SK-N-SH treated with all-trans-retinoic acid at 6 μM for 48 hours (cell line): Measurements from ENCODE around the gene OXNAD1.
A peak's percentile ranks its signal among the peaks of the same experiment; 100 is the strongest.

Experiments
- ATAC-seq: fragments of 200-7000 bp; cut with Tn5 transposase; 3 replicates; pipeline ENCODE4 v1.9.1; 2020; ENCODE audit warnings: mild to moderate bottlenecking, moderate library complexity
- ARNTL ChIP-seq: fragments of 450-650 bp; formaldehyde crosslinking; IDR thresholded peaks from 2 replicates; pipeline ENCODE4 v1.5.0; 2020; ENCODE audit warnings: low read depth, mild to moderate bottlenecking, moderate library complexity, borderline replicate concordance
- BACH2 ChIP-seq: fragments of 250-450 bp; sonication (Bioruptor Pico); IDR thresholded peaks from 2 replicates; pipeline ENCODE4 v1.9.0; 2021; ENCODE audit warnings: mild to moderate bottlenecking, borderline replicate concordance
- CSDC2 ChIP-seq: fragments of 250-450 bp; sonication (Bioruptor Pico); IDR thresholded peaks from 2 replicates; pipeline ENCODE4 v1.5.0; 2020; ENCODE audit warnings: mild to moderate bottlenecking, moderate library complexity
- ESRRG ChIP-seq: fragments of 250-450 bp; sonication (Bioruptor Pico); IDR thresholded peaks from 2 replicates; pipeline ENCODE4 v1.6.1; 2021; ENCODE audit warnings: mild to moderate bottlenecking
- GLIS3 ChIP-seq: fragments of 250-450 bp; sonication (Bioruptor Pico); IDR thresholded peaks from 2 replicates; pipeline ENCODE4 v1.5.0; 2020; ENCODE audit warnings: mild to moderate bottlenecking, moderate library complexity
- ISL1 ChIP-seq: fragments of 250-450 bp; sonication (Bioruptor Pico); IDR thresholded peaks from 2 replicates; pipeline ENCODE4 v2.1.2; 2022; ENCODE audit warnings: mild to moderate bottlenecking, moderate library complexity
- OSR1 ChIP-seq: fragments of 250-450 bp; sonication (Bioruptor Pico); IDR thresholded peaks from 2 replicates; pipeline ENCODE4 v1.8.0; 2022; ENCODE audit warnings: moderate library complexity, mild to moderate bottlenecking, inconsistent platforms
- PPARA ChIP-seq: fragments of 250-450 bp; sonication (Bioruptor Pico); IDR thresholded peaks from 2 replicates; pipeline ENCODE4 v1.5.0; 2020; ENCODE audit warnings: mild to moderate bottlenecking, borderline replicate concordance
- SNAI2 ChIP-seq: fragments of 250-450 bp; sonication (Bioruptor Pico); IDR thresholded peaks from 2 replicates; pipeline ENCODE4 v1.5.0; 2020; ENCODE audit warnings: mild to moderate bottlenecking, moderate library complexity
- TCF4 ChIP-seq: fragments of 250-450 bp; sonication (Bioruptor Pico); IDR thresholded peaks from 2 replicates; pipeline ENCODE4 v1.8.0; 2021; ENCODE audit warnings: mild to moderate bottlenecking, moderate library complexity, borderline replicate concordance
- TOX ChIP-seq: fragments of 250-450 bp; sonication (Bioruptor Pico); IDR thresholded peaks from 2 replicates; pipeline ENCODE4 v1.8.0; 2021; ENCODE audit warnings: mild to moderate bottlenecking, moderate library complexity, borderline replicate concordance
- ZC3H10 ChIP-seq: fragments of 250-450 bp; sonication (Bioruptor Pico); IDR thresholded peaks from 2 replicates; pipeline ENCODE4 v1.5.1; 2021; ENCODE audit warnings: mild to moderate bottlenecking, moderate library complexity
- ZFP3 ChIP-seq: fragments of 250-450 bp; sonication (Bioruptor Pico); IDR thresholded peaks from 2 replicates; pipeline ENCODE4 v1.5.0; 2020; ENCODE audit warnings: mild to moderate bottlenecking, moderate library complexity
- ZFP30 ChIP-seq: fragments of 450-650 bp; formaldehyde crosslinking; IDR thresholded peaks from 2 replicates; pipeline ENCODE4 v1.5.0; 2022; ENCODE audit warnings: mild to moderate bottlenecking, moderate library complexity
- ZNF565 ChIP-seq: fragments of 450-650 bp; formaldehyde crosslinking; conservative IDR thresholded peaks from 2 replicates; pipeline ENCODE4 v1.5.0; 2020; ENCODE audit warnings: low read depth, mild to moderate bottlenecking, moderate library complexity
- ZNF70 ChIP-seq: fragments of 450-650 bp; formaldehyde crosslinking; IDR thresholded peaks from 2 replicates; pipeline ENCODE4 v1.5.0; 2020; ENCODE audit warnings: mild to moderate bottlenecking, moderate library complexity
- ZNF8 ChIP-seq: fragments of 450-650 bp; formaldehyde crosslinking; IDR thresholded peaks from 2 replicates; pipeline ENCODE4 v1.5.0; 2020; ENCODE audit warnings: mild to moderate bottlenecking, moderate library complexity
- TF ChIP-seq, protein P1 (sequence below): fragments of 250-450 bp; sonication (Bioruptor Pico); IDR thresholded peaks from 2 replicates; pipeline ENCODE4 v1.5.1; 2020; ENCODE audit warnings: low read depth, mild to moderate bottlenecking, moderate library complexity
- TF ChIP-seq, protein P2 (sequence below): fragments of 250-450 bp; sonication (Bioruptor Pico); IDR thresholded peaks from 2 replicates; pipeline ENCODE4 v1.5.0; 2020; ENCODE audit warnings: mild to moderate bottlenecking, moderate library complexity
- TF ChIP-seq, protein P3 (sequence below): fragments of 250-450 bp; sonication (Bioruptor Pico); IDR thresholded peaks from 2 replicates; pipeline ENCODE4 v1.8.0; 2020; ENCODE audit warnings: mild to moderate bottlenecking, moderate library complexity, borderline replicate concordance
- TF ChIP-seq, protein P4 (sequence below): fragments of 250-450 bp; sonication (Bioruptor Pico); IDR thresholded peaks from 2 replicates; pipeline ENCODE4 v1.5.1; 2021; ENCODE audit warnings: mild to moderate bottlenecking, moderate library complexity
- TF ChIP-seq, protein P5 (sequence below): fragments of 250-450 bp; sonication (Bioruptor Pico); IDR thresholded peaks from 2 replicates; pipeline ENCODE4 v1.8.0; 2021; ENCODE audit warnings: low read depth, mild to moderate bottlenecking, moderate library complexity, borderline replicate concordance

Gene OXNAD1

DNA sequence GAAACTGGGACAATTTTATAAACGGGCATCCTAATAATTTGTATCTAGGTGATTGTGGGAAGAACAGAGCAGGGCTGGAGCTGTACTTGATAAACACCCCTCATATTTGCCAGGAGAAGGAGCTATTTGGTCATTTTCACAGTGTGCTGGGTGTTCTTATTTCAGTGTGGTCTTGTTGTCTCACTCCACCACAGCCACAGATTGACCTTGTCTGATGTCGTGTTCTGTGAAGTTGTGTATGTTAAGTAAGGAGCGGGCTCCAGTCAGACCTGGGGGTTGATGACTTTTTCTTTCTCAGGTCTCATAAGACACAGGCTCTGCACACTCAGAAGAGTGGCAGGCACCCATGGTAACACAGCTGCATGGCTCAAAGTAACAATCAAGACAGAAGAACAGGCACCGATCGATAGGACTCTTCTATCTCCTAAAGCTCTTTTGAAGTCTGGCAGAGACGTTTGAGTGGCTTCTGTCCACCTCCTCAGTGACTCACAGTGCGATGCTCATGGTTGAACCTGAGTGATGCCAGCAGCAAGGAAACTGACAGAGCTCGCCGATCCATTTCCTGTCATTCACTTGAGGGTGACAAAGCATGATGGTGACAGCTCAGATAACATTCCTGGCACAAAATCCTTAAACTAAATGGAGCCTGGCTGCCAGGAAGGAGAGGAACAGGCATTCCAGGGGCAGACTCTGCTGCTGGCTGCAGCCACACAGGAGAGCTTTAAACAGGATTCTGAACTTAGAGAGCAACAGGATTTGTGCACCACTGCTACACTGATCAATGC is 21.1 kb upstream of the OXNAD1 start:
- peak; percentile 54 for ATAC-seq
- TF ChIP-seq ISL1, result peak; percentile 35; the same call in 1 of the 2 replicates
- TF ChIP-seq ZNF565 (CRISPR knock-in tag), result no peak
- 0 out of 2 replicates have a peak, but pooled peaks have one; percentile 51 for TF ChIP-seq ZFP3 (CRISPR knock-in tag)

DNA sequence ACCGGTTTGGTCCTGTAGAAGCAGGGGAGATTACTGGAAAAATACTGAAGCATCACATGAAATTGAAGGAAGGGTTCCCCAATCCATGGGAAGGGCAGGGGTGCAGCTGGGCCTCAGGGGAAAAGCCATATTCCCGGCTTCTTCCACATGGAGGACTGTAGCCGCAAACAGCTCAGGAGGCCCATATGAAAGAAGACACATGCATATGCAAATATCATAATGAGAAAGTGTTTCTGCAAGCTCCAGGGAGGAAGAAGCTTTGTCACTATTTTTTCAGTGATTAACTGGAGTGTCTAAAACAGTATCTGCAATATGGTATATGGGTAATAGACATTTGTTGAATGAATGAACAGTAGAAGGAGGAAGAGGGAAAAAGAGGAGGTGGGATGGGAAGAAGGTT is 19.4 kb upstream of the OXNAD1 start:
- no peak for ATAC-seq
- TF ChIP-seq PPARA (CRISPR knock-in tag) (no peak), TOX (CRISPR knock-in tag) (no peak), ZNF8 (CRISPR knock-in tag) (no peak), ARNTL (CRISPR knock-in tag) (no peak), ISL1 (no peak), ZFP30 (CRISPR knock-in tag) (no peak), TCF4 (CRISPR knock-in tag) (no peak), ZNF565 (CRISPR knock-in tag) (no peak), OSR1 (no peak), ZC3H10 (CRISPR knock-in tag) (no peak), CSDC2 (CRISPR knock-in tag) (no peak), GLIS3 (CRISPR knock-in tag) (no peak), ESRRG (CRISPR knock-in tag) (no peak)
- TF ChIP-seq, protein P1, sequence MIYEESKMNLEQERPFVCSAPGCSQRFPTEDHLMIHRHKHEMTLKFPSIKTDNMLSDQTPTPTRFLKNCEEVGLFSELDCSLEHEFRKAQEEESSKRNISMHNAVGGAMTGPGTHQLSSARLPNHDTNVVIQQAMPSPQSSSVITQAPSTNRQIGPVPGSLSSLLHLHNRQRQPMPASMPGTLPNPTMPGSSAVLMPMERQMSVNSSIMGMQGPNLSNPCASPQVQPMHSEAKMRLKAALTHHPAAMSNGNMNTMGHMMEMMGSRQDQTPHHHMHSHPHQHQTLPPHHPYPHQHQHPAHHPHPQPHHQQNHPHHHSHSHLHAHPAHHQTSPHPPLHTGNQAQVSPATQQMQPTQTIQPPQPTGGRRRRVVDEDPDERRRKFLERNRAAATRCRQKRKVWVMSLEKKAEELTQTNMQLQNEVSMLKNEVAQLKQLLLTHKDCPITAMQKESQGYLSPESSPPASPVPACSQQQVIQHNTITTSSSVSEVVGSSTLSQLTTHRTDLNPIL (CRISPR knock-in tag), result no peak

DNA sequence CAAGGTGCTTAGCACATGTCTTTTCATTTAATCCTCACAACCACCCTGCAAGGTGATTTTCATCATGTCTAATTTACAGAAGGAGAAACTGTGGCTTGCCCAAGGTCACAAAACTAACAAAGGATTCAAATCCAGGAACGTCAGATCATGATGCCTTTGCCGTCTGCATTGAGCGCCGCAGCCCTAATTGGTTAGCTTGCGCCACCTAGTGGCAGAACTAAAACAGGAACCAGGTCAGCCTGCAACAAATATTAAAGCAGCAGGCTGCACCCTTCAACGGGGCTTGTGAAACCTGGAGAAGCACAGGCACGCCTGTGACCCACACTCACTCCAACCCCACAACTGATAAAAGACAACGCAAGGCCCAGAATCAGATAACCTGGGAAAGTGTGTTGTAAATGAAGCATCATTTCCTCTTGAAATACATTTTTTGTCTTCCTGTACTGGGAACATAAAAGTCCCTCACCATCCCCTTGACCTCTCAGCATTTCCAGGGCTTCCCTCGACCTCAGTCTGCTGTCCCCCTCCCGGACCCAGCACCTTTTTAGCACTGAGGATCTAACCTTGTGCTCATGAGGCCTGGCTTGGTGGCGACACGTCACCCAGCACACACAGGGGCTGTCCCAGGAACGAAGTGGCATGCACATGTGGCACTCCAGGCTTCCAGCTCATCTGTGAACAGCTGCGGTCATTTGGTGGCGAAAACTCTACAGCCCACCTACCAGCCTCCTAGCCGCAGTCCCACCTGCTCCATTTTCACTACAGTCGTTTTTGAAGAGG is 17.5 kb upstream of the OXNAD1 start:
- ATAC-seq, result peak; percentile 89
- TF ChIP-seq, protein P2, sequence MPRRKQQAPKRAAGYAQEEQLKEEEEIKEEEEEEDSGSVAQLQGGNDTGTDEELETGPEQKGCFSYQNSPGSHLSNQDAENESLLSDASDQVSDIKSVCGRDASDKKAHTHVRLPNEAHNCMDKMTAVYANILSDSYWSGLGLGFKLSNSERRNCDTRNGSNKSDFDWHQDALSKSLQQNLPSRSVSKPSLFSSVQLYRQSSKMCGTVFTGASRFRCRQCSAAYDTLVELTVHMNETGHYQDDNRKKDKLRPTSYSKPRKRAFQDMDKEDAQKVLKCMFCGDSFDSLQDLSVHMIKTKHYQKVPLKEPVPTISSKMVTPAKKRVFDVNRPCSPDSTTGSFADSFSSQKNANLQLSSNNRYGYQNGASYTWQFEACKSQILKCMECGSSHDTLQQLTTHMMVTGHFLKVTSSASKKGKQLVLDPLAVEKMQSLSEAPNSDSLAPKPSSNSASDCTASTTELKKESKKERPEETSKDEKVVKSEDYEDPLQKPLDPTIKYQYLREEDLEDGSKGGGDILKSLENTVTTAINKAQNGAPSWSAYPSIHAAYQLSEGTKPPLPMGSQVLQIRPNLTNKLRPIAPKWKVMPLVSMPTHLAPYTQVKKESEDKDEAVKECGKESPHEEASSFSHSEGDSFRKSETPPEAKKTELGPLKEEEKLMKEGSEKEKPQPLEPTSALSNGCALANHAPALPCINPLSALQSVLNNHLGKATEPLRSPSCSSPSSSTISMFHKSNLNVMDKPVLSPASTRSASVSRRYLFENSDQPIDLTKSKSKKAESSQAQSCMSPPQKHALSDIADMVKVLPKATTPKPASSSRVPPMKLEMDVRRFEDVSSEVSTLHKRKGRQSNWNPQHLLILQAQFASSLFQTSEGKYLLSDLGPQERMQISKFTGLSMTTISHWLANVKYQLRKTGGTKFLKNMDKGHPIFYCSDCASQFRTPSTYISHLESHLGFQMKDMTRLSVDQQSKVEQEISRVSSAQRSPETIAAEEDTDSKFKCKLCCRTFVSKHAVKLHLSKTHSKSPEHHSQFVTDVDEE, result no peak
- no peak for TF ChIP-seq PPARA (CRISPR knock-in tag)
- no peak for TF ChIP-seq ISL1
- no peak for TF ChIP-seq ZNF70
- TF ChIP-seq ZNF8 (CRISPR knock-in tag), result no peak
- TF ChIP-seq ARNTL (CRISPR knock-in tag), result no peak
- TF ChIP-seq ESRRG (CRISPR knock-in tag), result no peak
- TF ChIP-seq, protein P1 (CRISPR knock-in tag), result no peak
- TF ChIP-seq ZFP30 (CRISPR knock-in tag), result no peak
- TF ChIP-seq, protein P3, sequence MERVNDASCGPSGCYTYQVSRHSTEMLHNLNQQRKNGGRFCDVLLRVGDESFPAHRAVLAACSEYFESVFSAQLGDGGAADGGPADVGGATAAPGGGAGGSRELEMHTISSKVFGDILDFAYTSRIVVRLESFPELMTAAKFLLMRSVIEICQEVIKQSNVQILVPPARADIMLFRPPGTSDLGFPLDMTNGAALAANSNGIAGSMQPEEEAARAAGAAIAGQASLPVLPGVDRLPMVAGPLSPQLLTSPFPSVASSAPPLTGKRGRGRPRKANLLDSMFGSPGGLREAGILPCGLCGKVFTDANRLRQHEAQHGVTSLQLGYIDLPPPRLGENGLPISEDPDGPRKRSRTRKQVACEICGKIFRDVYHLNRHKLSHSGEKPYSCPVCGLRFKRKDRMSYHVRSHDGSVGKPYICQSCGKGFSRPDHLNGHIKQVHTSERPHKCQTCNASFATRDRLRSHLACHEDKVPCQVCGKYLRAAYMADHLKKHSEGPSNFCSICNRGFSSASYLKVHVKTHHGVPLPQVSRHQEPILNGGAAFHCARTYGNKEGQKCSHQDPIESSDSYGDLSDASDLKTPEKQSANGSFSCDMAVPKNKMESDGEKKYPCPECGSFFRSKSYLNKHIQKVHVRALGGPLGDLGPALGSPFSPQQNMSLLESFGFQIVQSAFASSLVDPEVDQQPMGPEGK (CRISPR knock-in tag), result no peak
- TF ChIP-seq BACH2, result no peak
- TF ChIP-seq GLIS3 (CRISPR knock-in tag), result no peak
- no peak for TF ChIP-seq SNAI2 (CRISPR knock-in tag)
- TF ChIP-seq, protein P4, sequence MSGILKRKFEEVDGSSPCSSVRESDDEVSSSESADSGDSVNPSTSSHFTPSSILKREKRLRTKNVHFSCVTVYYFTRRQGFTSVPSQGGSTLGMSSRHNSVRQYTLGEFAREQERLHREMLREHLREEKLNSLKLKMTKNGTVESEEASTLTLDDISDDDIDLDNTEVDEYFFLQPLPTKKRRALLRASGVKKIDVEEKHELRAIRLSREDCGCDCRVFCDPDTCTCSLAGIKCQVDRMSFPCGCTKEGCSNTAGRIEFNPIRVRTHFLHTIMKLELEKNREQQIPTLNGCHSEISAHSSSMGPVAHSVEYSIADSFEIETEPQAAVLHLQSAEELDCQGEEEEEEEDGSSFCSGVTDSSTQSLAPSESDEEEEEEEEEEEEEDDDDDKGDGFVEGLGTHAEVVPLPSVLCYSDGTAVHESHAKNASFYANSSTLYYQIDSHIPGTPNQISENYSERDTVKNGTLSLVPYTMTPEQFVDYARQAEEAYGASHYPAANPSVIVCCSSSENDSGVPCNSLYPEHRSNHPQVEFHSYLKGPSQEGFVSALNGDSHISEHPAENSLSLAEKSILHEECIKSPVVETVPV (CRISPR knock-in tag), result no peak
- no peak for TF ChIP-seq ZC3H10 (CRISPR knock-in tag)
- TF ChIP-seq ZNF565 (CRISPR knock-in tag), result no peak
- TF ChIP-seq, protein P5, sequence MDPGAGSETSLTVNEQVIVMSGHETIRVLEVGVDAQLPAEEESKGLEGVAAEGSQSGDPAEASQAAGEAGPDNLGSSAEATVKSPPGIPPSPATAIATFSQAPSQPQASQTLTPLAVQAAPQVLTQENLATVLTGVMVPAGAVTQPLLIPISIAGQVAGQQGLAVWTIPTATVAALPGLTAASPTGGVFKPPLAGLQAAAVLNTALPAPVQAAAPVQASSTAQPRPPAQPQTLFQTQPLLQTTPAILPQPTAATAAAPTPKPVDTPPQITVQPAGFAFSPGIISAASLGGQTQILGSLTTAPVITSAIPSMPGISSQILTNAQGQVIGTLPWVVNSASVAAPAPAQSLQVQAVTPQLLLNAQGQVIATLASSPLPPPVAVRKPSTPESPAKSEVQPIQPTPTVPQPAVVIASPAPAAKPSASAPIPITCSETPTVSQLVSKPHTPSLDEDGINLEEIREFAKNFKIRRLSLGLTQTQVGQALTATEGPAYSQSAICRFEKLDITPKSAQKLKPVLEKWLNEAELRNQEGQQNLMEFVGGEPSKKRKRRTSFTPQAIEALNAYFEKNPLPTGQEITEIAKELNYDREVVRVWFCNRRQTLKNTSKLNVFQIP (CRISPR knock-in tag), result no peak
